ENCODE measurements around the gene PLPP6.

The PLPP6 gene

GRCh38 chr9:4706021-4706420 lies 43.9 kb downstream of the PLPP6 start:
- no peak for DNase-seq (ENCODE audit: low read depth)
- TF ChIP-seq CTCF (conservative IDR thresholded peaks at IDR 0.05; ENCODE audit: low read depth, low read length): no peak
- H3K4me3 ChIP-seq (ENCODE audit: low read depth, low read length): no peak overlapping the region

- no peak for TF ChIP-seq CTCF (conservative IDR thresholded peaks at IDR 0.05; ENCODE audit: low read depth, low read length)
- no peak for DNase-seq (ENCODE audit: low read depth)
- H3K4me3 ChIP-seq (ENCODE audit: low read depth, low read length): no peak overlapping the region
These were observed 45.0 kb downstream of the PLPP6 start for GRCh38 chr9:4706971-4707622.

- H3K4me3 ChIP-seq (ENCODE audit: low read depth, low read length): no peak overlapping the region
- DNase-seq (ENCODE audit: low read depth): no peak
- no peak for TF ChIP-seq CTCF (conservative IDR thresholded peaks at IDR 0.05; ENCODE audit: low read depth, low read length)
These were observed 47.3 kb downstream of the PLPP6 start for GRCh38 chr9:4709380-4709779.

DNA sequence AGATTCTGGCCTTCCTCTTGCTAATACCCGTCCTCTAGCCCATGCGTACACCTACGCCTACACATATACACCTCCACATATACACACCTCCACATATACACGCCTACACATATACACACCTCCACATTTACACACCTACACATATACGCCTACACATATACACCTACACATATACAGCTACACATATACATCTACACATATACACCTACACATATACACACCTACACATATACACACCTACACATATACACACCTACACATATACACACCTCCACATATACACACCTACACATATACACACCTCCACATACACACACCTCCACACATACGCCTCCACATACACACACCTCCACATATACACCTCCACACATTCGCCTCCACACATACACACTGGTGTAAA lies 51.8 kb downstream of the PLPP6 start:
- no peak overlapping the region for H3K4me3 ChIP-seq (ENCODE audit: low read depth, low read length)
- DNase-seq (ENCODE audit: low read depth): no peak
- TF ChIP-seq CTCF (conservative IDR thresholded peaks at IDR 0.05; ENCODE audit: low read depth, low read length): no peak

GRCh38 chr9:4714266-4715016 lies 52.3 kb downstream of the PLPP6 start:
- DNase-seq (ENCODE audit: low read depth): no peak
- no peak overlapping the region for H3K4me3 ChIP-seq (ENCODE audit: low read depth, low read length)
- no peak for TF ChIP-seq CTCF (conservative IDR thresholded peaks at IDR 0.05; ENCODE audit: low read depth, low read length)
